ENCODE data around the gene SOX8.

DNA sequence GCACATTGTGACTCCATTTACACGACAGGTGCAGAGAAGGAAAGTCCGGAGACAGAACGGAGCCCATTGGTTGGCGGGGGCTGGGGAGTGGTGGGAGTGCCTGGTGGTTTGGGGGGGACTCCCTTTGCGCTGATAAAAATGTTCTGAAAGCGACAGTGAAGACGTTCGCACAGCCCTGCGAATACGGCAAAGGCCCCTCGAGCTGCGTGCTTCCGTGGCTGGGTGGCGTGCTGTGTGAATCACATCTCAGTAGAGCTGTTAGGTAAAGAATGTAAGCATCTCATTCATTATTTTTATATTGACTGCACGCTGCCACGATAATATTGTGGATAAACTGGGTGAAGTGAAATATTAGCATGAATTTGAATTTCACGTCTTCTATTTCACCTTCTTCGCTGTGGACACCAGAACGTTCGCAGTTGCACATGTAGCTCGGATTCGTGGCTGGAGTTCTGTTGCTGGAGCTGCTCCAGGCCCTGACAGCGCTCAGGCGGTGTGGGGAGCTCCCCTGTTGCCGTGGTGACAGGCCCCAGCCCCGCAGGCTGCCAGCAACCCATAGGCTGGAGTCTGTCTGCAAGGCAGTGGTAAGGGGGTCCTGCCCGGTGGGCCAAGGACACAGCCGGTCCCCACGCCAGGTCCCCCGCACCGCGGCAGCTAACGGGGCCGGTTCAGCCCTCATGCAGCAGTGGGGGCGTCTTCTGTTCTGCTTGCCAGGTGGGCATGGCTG lies 44.6 kb downstream of the SOX8 start:
- TF ChIP-seq POLR2A (IDR thresholded peaks at IDR 0.05): no peak
- TF ChIP-seq, protein P1, sequence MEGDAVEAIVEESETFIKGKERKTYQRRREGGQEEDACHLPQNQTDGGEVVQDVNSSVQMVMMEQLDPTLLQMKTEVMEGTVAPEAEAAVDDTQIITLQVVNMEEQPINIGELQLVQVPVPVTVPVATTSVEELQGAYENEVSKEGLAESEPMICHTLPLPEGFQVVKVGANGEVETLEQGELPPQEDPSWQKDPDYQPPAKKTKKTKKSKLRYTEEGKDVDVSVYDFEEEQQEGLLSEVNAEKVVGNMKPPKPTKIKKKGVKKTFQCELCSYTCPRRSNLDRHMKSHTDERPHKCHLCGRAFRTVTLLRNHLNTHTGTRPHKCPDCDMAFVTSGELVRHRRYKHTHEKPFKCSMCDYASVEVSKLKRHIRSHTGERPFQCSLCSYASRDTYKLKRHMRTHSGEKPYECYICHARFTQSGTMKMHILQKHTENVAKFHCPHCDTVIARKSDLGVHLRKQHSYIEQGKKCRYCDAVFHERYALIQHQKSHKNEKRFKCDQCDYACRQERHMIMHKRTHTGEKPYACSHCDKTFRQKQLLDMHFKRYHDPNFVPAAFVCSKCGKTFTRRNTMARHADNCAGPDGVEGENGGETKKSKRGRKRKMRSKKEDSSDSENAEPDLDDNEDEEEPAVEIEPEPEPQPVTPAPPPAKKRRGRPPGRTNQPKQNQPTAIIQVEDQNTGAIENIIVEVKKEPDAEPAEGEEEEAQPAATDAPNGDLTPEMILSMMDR (IDR thresholded peaks at IDR 0.05): no peak
